Stimulated activated CD8-positive, alpha-beta memory T cell treated with anti-CD3 and anti-CD28 coated beads, Interleukin-4, amount 100 ng/mL, for 24 hours (primary cell): Measurements from ENCODE around the gene UGT1A6.
"Not testable (repeated sequence)": the region's sequence is repeated elsewhere in the genome, so short reads cannot be mapped to it uniquely, and the experiment has no call there.

Source experiments
- DNase-seq: peaks from one replicate; pipeline ENCODE4 v3.0.0-alpha.2; 2020; ENCODE audit warnings: low read depth

The UGT1A6 gene

DNA sequence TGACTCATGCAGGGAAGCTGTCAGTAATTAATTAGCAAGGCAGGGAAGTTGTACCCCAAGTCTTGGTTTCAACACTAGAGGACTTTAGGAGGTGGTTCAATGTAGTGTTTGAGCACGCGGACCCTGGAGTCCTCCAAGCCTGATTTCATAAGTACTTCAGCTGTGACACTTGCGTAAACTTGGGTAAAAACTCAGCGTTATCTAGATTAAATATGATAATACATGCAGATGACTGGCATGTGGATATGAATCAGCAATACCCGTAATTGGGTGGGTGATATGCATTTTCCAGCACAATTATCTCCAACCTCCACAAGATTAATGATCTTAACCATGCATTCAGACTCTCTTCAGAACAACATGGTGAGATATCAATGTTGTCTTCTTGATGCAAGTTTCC, 5.8 kb upstream of the UGT1A6 start:
- DNase-seq, result no peak

DNA sequence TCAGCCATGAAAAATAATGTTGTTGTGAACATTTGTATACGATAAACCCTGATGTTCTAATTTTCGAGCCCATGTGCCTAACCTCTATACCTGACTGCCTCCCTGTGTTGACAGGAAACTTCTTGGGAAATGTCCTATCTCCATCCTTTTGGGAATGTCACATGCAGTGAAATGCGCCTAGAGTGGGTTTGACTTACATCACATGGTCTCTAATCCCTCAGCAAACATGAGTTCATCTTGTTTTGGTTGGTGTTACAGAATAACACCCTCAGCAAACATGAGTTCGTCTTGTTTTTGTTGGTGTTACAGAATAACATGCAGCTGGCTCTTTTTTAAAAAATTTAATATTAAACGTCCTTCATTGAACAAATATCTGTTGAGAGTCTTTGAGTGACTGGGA, 4.3 kb upstream of the UGT1A6 start:
- DNase-seq, result no peak

DNA sequence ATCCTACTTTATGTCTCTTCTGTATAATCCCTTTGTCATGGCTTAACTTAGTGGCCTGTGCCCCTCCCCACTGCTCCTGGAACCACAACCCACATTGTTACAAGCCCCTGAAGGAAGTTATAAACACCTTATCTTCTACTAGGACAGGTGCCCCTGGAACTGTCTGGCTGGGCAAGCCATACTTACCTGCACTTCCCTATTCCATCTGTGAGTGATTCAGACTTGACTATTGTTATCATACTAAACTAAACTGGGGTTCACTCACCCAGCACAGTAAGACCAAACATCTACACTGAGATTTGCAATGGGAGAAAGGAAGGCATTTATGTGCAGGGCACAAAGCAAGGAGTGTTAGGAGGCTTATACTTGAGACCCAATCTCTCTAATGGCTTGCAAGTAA, 3.7 kb upstream of the UGT1A6 start:
- no peak for DNase-seq

DNA sequence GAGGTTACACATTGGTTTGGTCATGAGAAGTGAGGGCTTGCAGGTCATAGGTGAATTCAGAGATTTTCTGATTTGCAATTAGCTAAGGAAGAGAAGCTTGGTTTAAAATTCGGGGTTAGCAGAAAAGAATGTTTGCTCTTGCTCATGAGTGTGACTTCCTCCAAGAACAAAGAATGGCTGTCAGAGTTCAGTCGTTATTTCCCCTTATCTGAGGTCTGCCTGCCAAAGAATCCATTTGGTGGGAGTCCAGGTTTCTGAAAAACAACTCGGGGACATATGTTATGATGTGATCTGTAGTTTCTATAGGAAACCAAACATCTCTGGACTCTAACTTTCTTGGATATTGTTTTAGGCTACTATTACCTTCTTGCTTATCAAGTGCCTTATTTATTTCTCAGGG, 3.2 kb upstream of the UGT1A6 start:
- no peak for DNase-seq

DNA sequence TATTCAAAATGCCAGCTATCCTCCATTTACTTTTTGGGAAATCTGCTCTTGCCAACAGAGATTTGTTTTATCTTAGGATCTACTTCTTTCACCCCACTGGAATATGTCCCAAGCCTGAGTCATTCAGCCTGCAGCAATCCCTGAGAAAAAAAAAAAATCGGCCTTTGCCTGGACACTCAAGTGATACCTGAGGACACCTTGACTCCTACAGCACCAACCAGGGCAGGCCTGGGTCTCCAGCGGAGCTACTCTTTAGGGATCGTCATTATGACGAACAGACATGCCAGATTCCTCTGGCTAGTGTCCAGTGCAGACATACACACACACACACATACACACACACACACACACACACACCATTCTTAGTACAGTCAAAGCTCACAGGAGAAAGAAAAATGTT, 2.2 kb upstream of the UGT1A6 start:
- no peak for DNase-seq

DNA sequence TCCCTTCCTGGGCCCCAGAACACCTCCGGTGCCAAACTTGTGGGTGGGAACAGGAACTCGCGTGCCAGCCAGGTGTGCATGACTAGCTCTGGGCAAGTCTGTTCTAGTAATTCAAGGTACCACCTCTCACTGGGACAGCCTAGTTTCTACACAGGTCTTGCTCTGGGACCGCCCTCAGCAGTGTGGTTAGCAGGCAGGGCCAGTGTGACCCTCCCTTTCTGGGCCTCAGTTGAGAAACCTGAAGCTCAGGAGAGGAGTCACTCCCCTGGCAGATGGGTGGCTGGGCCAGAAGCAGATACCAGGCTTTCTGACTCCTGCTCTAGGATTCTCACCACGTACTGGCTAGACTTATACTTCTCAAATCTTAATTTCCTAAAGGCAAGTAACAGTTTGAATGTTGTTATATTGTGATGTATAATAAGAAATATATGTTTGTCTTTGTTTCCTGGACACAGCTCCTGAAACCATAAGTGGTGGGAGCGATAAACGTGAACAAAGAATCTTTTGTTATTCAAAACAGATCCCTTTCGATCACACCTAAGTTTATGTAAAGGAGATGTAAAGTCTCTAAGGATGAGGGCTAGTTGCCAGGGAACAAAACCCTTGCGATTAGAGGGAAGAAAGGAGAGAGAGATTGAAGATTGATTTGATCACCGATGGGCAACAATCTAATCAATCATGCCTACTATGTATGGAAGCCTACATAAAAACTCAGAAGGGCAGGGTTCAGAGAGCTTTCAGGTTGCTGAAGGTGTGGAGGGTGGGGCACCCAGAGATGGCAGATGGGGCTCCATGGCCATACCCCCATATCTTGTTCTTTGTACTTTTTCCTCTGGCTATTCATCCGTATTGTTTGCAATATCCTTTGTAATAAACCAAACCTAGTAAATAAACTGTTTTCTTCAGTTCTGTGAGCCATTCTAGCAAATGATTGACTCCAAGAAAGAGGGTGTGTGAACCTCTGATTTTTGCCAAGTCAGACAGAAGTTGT, 952 bp upstream of the UGT1A6 start:
- no peak for DNase-seq

DNA sequence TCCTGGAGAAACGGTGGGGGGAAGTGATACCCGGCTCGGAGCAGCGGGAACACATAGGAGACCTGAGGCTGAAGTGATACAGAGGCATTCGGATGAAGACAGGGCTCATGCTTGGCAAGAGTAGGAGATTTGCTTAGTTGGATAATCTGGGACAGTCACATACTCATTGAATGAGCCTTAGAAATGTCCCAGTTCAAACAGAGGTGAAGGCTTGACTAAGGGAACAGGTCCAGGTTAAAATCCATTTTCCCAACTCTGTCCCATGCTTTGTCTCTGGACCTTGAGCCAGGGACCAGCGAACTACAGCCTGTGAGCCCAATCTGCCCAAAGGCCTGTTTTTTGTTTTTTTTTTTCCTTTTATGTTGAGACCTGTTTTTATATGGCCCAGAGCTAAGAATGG, 1.3 kb downstream of the UGT1A6 start:
- DNase-seq, result no peak

DNA sequence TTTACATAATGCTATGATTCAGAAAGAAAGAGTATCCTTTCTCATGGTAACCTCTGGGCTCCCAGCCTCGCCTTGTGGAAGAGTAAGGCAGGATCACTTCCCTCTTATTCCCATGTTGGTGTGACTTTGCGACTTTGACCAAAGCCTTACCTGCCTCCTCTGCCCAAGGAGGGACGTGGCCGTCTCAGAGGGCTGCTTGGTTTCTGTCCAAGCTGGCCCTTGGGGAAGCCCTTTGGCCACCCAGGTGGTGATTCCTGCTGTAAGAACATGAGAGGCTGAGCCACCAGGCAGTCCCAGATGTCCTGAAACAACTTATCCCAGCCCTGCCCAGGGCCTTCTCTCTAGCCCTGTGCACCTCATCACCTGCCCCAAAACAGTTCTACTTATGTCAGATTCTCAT, 6.0 kb downstream of the UGT1A6 start:
- DNase-seq, result no peak

DNA sequence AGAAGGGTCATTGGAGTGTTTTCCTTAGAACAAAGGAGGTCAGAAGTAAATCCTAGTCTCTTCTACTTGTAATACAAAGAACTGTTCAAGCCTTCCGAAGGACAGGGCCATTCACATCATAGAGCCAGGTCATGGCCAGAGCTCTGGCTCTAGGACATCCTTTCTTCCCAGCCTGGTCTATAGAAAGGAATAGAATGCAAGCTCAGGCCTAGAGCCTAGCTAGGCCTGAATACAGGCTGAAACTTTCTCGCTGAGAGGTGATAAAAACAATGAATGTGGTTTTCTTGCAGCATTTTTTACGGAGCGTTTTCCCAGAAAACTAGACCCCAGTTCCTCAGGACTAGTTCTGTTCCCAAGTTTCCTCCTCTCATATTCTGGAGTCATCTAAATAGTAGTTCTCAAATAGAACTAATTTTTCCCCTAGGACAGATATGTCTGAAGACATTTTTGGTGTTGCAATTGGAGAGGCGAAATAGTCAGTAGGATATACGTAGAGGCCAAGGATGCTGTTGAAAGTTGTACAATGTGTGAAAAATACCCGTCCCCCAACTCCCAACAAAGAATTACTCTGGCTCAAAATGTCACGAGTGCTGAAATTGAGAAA, 6.8 kb downstream of the UGT1A6 start:
- DNase-seq, result no peak

DNA sequence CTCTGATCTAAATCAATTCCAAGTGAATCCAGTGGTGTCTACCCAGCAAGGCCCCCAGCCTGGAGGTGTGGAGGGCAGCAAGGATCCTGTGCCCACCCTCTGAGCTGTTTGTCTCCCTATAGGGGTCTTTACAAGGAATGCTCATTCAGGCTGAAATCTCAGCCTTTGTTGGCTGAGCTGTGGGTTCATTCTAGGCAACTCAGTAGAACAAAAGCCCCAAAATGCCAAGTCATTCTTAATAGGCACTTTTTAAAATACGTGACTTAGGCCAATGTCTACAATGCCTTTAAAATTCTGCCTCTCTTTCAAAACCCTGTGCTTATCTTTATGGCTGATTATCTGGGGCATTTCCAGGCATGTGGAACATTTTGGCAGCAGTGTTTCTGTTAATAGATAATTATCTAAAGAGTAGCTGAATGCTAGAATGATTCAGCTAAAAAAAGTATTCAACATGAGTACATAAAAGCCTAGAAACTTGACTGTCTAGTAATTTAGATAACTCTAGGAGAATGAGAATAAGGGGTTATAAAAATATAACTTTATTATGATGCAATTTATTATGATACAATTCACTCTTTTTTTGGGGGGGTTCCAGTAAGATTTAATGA, 7.4 kb downstream of the UGT1A6 start:
- DNase-seq, result no peak

DNA sequence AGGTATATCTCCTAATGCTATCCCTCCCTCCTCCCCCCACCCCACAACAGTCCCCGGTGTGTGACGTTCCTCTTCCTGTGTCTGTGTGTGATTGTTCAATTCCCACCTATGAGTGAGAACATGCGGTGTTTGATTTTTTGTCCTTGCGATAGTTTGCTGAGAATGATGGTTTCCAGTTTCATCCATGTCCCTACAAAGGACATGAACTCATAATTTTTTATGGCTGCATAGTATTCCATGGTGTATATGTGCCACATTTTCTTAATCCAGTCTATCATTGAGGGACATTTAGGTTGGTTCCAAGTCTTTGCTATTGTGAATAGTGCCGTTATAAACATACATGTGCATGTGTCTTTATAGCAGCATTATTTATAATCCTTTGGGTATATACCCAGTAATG, 8.2 kb downstream of the UGT1A6 start:
- not testable (repeated sequence) for DNase-seq

DNA sequence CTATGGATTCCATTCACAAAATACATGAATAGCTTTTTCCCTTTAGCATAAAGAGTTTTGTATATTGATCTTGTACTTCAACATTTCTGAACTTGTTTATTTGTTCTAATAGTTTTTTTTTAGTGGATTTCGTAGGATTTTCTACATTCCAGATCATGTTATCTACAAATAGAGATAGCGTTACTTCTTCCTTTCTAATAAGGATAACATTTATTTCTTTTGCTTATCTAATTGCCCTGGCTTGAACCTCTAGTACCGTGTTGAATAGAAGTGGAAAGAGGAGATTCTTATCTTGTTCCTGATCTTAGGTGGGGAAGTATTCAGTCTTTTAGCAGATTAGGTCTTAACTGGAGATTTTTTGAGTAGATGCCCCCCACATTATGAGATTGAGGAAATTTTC, 9.5 kb downstream of the UGT1A6 start:
- DNase-seq, result no peak

DNA sequence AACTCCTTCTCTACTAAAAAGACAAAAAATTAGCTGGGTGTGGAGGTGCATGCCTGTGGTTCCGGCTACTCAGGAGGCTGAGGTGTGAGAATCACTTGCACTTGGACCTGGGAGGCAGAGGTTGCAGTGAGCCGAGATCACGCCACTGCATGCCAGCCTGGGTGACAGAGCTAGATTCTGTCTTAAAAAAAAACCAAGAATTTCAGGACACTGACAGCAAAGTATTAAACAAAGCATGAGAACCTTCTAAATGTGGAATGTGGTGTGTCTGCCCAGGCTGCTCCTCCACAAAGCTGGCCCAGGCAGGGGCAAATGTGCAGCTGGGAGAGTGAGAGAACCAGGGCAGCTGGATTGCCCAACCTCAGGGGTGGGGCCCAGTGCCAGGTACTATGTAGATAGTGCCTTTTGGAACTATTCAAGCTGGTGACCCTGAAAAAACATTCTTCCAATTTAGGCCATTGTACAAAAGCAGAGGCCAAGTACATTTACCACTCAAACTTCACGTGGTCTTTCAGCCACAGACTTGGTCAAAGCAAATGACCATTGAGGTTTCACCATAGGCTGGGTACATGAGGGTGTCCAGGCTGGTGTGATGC, 13.3 kb downstream of the UGT1A6 start:
- DNase-seq, result no peak

DNA sequence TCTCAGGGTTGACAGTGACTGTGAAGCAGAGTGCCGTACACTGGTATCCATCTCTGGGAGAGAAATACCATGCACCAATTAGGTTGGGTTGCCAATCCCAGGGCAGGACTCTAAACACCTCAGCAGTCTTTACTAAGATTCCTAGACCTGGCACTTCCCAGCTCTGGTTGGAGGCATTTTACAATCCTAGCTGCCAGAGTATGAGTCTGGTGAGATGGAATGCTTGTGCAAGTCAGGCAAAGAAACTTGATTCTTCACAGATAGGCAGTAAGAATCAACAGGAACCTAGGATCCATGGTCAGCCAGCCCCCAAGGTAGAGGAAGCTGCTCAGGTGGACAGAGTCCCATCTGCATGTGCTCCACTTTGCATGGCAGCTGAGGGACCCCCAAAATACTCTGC, 14.0 kb downstream of the UGT1A6 start:
- no peak for DNase-seq

DNA sequence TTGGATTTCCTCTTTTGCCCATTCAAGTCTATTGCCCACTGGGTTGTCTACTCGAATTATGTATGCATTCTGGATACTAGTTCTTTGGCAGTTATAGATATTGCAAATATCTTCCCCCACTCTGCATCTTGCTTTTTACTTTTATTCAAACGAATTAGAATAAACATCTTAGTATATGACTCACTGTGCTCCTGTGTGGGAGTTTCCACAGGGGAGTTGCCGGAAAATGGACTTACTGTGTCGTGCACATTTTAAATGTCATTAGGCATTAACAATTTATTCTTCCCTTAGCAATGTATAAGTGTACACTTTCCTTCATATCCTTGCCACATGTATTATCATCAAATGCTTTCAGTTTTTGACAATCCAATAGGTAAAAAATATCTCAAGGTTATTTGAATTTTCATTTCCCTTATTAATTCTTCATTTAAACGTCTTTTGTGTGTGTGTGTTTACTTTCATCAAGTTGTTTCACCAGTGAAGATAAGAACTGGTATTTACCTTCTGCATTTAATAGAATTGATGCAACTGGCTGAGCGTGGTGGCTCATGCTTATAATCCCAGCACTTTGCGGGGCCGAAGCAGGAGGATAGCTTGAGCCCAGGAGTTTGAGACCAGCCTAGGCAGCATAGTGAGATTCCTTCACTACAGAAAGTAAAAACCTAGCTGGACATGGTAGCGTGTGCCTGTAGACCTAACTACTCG, 15.4 kb downstream of the UGT1A6 start:
- no peak for DNase-seq

DNA sequence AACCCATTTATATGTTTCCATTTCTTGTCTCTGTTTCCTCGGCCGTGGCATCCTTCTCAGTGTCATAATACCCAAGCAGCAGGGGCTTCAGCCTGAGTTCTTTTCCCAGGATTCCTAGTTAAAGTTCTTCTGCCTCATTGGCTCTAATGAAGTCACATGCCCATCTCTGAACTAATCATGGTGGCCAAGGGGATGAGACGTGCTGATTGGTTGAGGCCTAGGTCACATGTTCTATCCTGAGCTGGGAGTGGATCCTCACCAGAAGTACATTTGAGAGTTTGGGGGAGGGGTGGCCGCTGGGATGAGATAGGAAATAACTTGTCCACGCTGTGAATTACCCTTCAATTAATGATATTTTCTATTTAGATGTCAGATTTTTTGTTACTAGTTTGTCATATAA, 16.3 kb downstream of the UGT1A6 start:
- no peak for DNase-seq

DNA sequence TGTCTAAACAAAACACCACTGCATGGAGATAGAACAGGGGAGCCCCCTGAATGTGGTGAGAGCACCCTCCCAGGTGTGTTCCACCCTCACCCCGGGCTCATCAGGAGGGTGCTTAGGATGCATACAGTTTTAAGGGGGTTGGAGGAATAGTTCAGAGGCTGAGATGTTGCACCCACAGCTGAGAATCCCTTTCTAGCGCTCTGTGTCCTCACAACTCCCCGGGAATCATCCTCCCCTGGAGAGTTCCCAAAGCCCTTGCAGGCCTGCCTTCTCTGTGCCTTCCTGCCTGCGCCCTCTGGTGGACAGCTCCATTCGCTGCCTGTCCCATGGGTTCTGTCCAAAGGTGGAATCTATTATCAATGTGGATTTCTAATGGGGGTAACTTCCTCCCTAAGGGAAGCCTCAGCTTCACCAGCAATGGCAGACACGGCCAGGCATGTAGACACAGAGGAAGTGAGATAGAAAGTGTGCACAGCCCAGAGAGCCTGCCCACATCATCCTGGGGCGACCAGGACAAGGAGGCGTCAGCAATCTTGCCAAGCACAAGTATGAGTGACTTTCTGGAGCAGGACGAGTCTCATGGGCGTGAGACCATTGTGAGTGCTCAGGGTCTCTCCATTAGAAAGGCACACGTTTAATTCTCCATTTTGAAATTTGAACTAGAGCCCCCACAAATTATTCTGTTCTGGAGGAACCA, 18.8 kb downstream of the UGT1A6 start:
- DNase-seq, result peak; percentile 48

DNA sequence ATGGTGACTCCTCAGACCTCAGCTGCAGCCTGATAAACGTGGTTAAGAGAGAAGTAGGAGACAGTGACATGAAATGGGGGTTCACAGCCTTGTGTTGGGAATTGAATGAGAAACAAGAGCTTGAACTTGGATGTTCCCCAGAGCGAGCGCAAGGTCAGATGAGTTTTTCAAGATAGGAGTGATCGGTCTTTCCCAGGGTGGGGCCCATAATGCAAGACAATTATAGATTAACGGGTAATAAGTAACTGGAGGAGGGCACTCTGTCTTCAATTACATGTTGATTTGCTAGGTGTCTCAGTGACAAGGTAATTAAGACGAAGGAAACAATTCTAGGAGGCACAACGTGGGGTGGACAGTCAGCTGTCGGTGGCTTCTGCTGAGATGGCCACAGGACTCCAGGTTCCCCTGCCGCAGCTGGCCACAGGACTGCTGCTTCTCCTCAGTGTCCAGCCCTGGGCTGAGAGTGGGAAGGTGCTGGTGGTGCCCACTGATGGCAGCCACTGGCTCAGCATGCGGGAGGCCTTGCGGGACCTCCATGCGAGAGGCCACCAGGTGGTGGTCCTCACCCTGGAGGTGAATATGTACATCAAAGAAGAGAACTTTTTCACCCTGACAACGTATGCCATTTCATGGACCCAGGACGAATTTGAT, 20.0 kb downstream of the UGT1A6 start, which contains the start of gene UGT1A5:
UGT1A5 (plus strand) TSS at position 297 of the 651 bp plus-strand sequence; CDS start at position 382, 85 bp downstream.
- no peak for DNase-seq

DNA sequence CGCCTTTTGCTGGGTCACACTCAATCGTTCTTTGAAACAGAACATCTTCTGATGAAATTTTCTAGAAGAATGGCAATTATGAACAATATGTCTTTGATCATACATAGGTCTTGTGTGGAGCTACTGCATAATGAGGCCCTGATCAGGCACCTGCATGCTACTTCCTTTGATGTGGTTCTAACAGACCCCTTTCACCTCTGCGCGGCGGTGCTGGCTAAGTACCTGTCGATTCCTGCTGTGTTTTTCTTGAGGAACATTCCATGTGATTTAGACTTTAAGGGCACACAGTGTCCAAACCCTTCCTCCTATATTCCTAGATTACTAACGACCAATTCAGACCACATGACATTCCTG, 20.5 kb downstream of the UGT1A6 start:
- DNase-seq, result no peak

DNA sequence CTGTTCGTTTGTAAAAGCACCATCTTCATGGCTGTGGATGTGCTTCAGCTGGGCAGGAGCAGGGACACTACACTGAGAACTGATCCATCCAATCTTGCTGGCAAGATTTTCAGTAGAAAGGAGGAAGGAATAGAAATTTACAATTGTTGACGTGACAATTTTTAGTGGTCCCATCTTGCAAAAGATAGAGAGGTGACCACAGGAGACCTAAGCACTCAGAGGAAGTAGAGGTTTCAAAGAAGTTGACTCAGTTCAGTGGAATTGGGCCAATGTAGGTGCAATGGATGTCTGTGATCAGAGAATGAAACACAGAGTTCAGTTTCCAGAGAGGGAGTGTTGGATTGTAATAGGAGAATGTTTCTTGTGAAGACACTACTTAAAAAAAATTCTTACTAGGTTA, 21.4 kb downstream of the UGT1A6 start:
- no peak for DNase-seq

DNA sequence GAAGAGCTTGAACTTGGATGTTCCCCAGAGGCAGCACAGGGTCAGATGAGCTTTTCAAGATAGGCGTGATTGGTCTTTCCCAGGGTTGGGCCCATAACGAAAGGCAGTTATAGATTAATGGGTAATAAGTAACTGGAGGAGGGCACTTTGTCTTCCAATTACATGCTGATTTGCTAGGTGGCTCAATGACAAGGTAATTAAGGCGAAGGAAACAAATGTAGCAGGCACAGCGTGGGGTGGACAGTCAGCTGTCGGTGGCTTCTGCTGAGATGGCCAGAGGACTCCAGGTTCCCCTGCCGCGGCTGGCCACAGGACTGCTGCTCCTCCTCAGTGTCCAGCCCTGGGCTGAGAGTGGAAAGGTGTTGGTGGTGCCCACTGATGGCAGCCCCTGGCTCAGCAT, 25.9 kb downstream of the UGT1A6 start, which contains the start of gene UGT1A4:
UGT1A4 (plus strand) TSS at position 185 of the 400 bp plus-strand sequence; CDS start at position 270, 85 bp downstream.
- no peak for DNase-seq
